Gastrocnemius medialis (tissue), 4 donors: ENCODE data around the gene DYTN. TPM values are rescaled to one million over a fixed set of nuclear protein-coding genes. Genes with fewer than 3 reads are reported as not detected.

Experiments used
- ATAC-seq, 2 donors: fragments of 150-250 bp; one replicate each; pipeline ENCODE4 v1.9.1; 2016
- DNase-seq, 2 donors: peaks; one replicate each; pipeline ENCODE4 v3.0.0-alpha.2; 2019
- H3K27ac ChIP-seq, 4 donors: fragments of 200-600 bp; sonication (generic); 1 replicate in 1 of 4; 2 replicates in 3 of 4; pipeline ENCODE4 v1.5.1; 2016 to 2018; ENCODE audit warnings: mild to moderate bottlenecking in 2 of 4, moderate library complexity in 1 of 4
- H3K27me3 ChIP-seq, 3 donors: fragments of 200-600 bp; sonication (generic) in 2 of 3; 1 replicate in 1 of 3; 2 replicates in 2 of 3; pipeline versions ENCODE4 v1.5.1 to v1.6.0; 2016 to 2019; ENCODE audit warnings: mild to moderate bottlenecking in 1 of 3, moderate library complexity in 1 of 3
- H3K36me3 ChIP-seq, 2 donors: fragments of 200-600 bp; sonication (generic) in 1 of 2; one replicate each; pipeline ENCODE4 v1.5.1; 2017 to 2018
- H3K4me1 ChIP-seq, 2 donors: fragments of 200-600 bp; sonication (generic) in 1 of 2; one replicate each; pipeline ENCODE4 v1.5.1; 2016 to 2017; ENCODE audit warnings: mild to moderate bottlenecking in 2 of 2
- H3K4me3 ChIP-seq, 4 donors: fragments of 200-600 bp; sonication (generic) in 3 of 4; 1 replicate in 1 of 4; 2 replicates in 3 of 4; pipeline ENCODE4 v1.5.1; 2016 to 2019; ENCODE audit warnings: mild to moderate bottlenecking in 2 of 4
- H3K9me3 ChIP-seq, 3 donors: fragments of 200-600 bp; sonication (generic) in 2 of 3; 1 replicate in 1 of 3; 2 replicates in 2 of 3; pipeline ENCODE4 v1.5.1; 2016 to 2019
- CTCF ChIP-seq, 5 experiments: fragments of 450-650 bp in 3 of 5; fragments of 200-600 bp in 2 of 5; sonication (generic) in 2 of 5; IDR thresholded peaks in 4 of 5; conservative IDR thresholded peaks in 1 of 5; 1 replicate in 4 of 5; 2 replicates in 1 of 5; pipeline ENCODE4 v1.5.1; 2016 to 2019; ENCODE audit warnings: antibody characterized with exemption in 5 of 5, mild to moderate bottlenecking in 3 of 5, moderate library complexity in 3 of 5
- POLR2A ChIP-seq, 2 donors: fragments of 450-650 bp; IDR thresholded peaks; one replicate each; pipeline ENCODE4 v1.6.1; 2017; ENCODE audit warnings: antibody characterized with exemption in 2 of 2, mild to moderate bottlenecking in 2 of 2, moderate library complexity in 2 of 2
- in situ Hi-C, 4 donors: fragments of 200-750 bp; cut with MboI; loops; one replicate each; pipeline versions ENCODE4 v1.15.0 to v1.8.0; 2017; ENCODE audit warnings: low sequenced_read_pairs in 4 of 4
- intact Hi-C: fragments of 100-400 bp; cut with DNase I; formaldehyde crosslinking; loops from one replicate; pipeline ENCODE4 v1.15.1; 2023; ENCODE audit warnings: low total_unique reads
- total RNA-seq, 4 donors: library from RNA; depleted of rRNA; stranded (reverse); fragments of >200 nt; gene quantifications; one replicate each; pipeline versions ENCODE4 v1.1.0 to v1.2.3, GENCODE V29; 2016

The DYTN gene
- total RNA-seq, 4 donors from 2014 or later, result not detected

GRCh38 chr2:206683546-206683945, 34.6 kb downstream of the DYTN start:
- ATAC-seq (no peak), DNase-seq (no peak)
- H3K27me3 ChIP-seq, result peaks cover 0 to 3% (median 0%) of the 10 kb centered on the region in 3 donors
- H3K27ac ChIP-seq, result no peak overlapping the region
- H3K36me3 ChIP-seq, result no peaks in the 10 kb centered on the region
- H3K4me1 ChIP-seq, result no peaks in the 10 kb centered on the region
- TF ChIP-seq POLR2A (IDR thresholded peaks at IDR 0.05) (no peak), CTCF (IDR thresholded peaks at IDR 0.05 in 4 of 5, conservative IDR thresholded peaks at IDR 0.05 in 1 of 5) (no peak)
- no peaks in the 10 kb centered on the region for H3K9me3 ChIP-seq
- in situ Hi-C loops, result no loop called here
- H3K4me3 ChIP-seq, result no peak overlapping the region
- intact Hi-C loops, result no loop called here

GRCh38 chr2:206670531-206671319, 47.5 kb downstream of the DYTN start:
- DNase-seq (no peak), ATAC-seq (peak in 1 of 2 donors; percentile 27)
- Histone ChIP-seq H3K36me3 (no peaks in the 10 kb centered on the region), H3K4me3 (no peak overlapping the region), H3K27me3 (no peaks in the 10 kb centered on the region), H3K4me1 (peaks cover 0 to 6% of the 10 kb centered on the region in 2 donors), H3K9me3 (no peaks in the 10 kb centered on the region), H3K27ac (no peak overlapping the region)
- intact Hi-C loops, result no loop called here
- TF ChIP-seq POLR2A (IDR thresholded peaks at IDR 0.05) (no peak), CTCF (IDR thresholded peaks at IDR 0.05 in 4 of 5, conservative IDR thresholded peaks at IDR 0.05 in 1 of 5) (no peak)
- in situ Hi-C loops, result no loop called here

GRCh38 chr2:206665251-206665650, 52.9 kb downstream of the DYTN start:
- H3K27ac ChIP-seq, result no peak overlapping the region
- H3K36me3 ChIP-seq, result no peaks in the 10 kb centered on the region
- ATAC-seq (no peak), DNase-seq (no peak)
- intact Hi-C loops (no loop called here), in situ Hi-C loops (no loop called here)
- no peaks in the 10 kb centered on the region for H3K4me1 ChIP-seq
- TF ChIP-seq POLR2A (IDR thresholded peaks at IDR 0.05), result no peak
- TF ChIP-seq CTCF (IDR thresholded peaks at IDR 0.05 in 4 of 5, conservative IDR thresholded peaks at IDR 0.05 in 1 of 5), result no peak
- H3K4me3 ChIP-seq, result no peak overlapping the region
- H3K27me3 ChIP-seq, result no peaks in the 10 kb centered on the region
- no peaks in the 10 kb centered on the region for H3K9me3 ChIP-seq

GRCh38 chr2:206657087-206657486, 61.1 kb downstream of the DYTN start:
- H3K4me1 ChIP-seq, result no peaks in the 10 kb centered on the region
- ATAC-seq, result no peak
- no peak overlapping the region for H3K4me3 ChIP-seq
- in situ Hi-C loops, result no loop called here
- TF ChIP-seq POLR2A (IDR thresholded peaks at IDR 0.05) (no peak), CTCF (IDR thresholded peaks at IDR 0.05 in 4 of 5, conservative IDR thresholded peaks at IDR 0.05 in 1 of 5) (no peak)
- no peak overlapping the region for H3K27ac ChIP-seq
- intact Hi-C loops, result no loop called here
- no peaks in the 10 kb centered on the region for H3K9me3 ChIP-seq
- no peaks in the 10 kb centered on the region for H3K27me3 ChIP-seq
- no peak for DNase-seq
- no peaks in the 10 kb centered on the region for H3K36me3 ChIP-seq
